Measurements from ENCODE around the gene BAAT. TPM values are rescaled to one million over a fixed set of nuclear protein-coding genes. Genes with fewer than 3 reads are reported as not detected.

BAAT gene
- total and polyA plus RNA-seq, 2 of the 13 experiments (the other 11 are each of a cell fraction or from before 2014, with no cell fraction given) = 0.71 to 7.9 TPM

DNA sequence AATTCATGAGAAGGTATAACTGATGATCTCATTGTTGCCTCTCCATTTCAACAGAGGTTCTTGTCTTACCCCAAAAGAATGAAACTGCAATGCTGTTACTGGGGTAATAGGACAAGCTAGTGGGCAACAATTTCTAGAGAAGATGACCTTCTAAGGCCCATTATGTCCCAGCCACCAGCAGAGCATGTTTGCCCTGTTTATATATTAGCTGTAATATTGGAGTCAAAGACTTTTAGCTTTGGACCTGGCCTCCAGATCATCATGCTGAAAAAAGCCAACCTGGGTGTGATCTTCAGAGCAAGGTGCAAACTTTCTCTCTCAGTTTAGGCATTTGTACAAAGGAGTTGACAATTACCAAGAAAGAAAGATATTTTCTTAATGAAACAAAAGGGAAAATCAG lies 47.4 kb upstream of the BAAT start (continued):
- TF ChIP-seq, protein P1, sequence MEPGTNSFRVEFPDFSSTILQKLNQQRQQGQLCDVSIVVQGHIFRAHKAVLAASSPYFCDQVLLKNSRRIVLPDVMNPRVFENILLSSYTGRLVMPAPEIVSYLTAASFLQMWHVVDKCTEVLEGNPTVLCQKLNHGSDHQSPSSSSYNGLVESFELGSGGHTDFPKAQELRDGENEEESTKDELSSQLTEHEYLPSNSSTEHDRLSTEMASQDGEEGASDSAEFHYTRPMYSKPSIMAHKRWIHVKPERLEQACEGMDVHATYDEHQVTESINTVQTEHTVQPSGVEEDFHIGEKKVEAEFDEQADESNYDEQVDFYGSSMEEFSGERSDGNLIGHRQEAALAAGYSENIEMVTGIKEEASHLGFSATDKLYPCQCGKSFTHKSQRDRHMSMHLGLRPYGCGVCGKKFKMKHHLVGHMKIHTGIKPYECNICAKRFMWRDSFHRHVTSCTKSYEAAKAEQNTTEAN (CRISPR knock-in tag; conservative IDR thresholded peaks at IDR 0.05) = no peak
- TF ChIP-seq, protein P2, sequence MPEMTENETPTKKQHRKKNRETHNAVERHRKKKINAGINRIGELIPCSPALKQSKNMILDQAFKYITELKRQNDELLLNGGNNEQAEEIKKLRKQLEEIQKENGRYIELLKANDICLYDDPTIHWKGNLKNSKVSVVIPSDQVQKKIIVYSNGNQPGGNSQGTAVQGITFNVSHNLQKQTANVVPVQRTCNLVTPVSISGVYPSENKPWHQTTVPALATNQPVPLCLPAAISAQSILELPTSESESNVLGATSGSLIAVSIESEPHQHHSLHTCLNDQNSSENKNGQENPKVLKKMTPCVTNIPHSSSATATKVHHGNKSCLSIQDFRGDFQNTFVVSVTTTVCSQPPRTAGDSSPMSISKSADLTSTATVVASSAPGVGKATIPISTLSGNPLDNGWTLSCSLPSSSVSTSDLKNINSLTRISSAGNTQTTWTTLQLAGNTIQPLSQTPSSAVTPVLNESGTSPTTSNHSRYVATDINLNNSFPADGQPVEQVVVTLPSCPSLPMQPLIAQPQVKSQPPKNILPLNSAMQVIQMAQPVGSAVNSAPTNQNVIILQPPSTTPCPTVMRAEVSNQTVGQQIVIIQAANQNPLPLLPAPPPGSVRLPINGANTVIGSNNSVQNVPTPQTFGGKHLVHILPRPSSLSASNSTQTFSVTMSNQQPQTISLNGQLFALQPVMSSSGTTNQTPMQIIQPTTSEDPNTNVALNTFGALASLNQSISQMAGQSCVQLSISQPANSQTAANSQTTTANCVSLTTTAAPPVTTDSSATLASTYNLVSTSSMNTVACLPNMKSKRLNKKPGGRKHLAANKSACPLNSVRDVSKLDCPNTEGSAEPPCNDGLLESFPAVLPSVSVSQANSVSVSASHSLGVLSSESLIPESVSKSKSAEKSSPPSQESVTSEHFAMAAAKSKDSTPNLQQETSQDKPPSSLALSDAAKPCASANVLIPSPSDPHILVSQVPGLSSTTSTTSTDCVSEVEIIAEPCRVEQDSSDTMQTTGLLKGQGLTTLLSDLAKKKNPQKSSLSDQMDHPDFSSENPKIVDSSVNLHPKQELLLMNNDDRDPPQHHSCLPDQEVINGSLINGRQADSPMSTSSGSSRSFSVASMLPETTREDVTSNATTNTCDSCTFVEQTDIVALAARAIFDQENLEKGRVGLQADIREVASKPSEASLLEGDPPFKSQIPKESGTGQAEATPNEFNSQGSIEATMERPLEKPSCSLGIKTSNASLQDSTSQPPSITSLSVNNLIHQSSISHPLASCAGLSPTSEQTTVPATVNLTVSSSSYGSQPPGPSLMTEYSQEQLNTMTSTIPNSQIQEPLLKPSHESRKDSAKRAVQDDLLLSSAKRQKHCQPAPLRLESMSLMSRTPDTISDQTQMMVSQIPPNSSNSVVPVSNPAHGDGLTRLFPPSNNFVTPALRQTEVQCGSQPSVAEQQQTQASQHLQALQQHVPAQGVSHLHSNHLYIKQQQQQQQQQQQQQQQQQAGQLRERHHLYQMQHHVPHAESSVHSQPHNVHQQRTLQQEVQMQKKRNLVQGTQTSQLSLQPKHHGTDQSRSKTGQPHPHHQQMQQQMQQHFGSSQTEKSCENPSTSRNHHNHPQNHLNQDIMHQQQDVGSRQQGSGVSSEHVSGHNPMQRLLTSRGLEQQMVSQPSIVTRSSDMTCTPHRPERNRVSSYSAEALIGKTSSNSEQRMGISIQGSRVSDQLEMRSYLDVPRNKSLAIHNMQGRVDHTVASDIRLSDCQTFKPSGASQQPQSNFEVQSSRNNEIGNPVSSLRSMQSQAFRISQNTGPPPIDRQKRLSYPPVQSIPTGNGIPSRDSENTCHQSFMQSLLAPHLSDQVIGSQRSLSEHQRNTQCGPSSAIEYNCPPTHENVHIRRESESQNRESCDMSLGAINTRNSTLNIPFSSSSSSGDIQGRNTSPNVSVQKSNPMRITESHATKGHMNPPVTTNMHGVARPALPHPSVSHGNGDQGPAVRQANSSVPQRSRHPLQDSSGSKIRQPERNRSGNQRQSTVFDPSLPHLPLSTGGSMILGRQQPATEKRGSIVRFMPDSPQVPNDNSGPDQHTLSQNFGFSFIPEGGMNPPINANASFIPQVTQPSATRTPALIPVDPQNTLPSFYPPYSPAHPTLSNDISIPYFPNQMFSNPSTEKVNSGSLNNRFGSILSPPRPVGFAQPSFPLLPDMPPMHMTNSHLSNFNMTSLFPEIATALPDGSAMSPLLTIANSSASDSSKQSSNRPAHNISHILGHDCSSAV (CRISPR knock-in tag; IDR thresholded peaks at IDR 0.05; ENCODE audit: borderline replicate concordance) = 0 out of 2 replicates have a peak, but pooled peaks have one; percentile 28
- TF ChIP-seq SRSF9 (IDR thresholded peaks at IDR 0.05; ENCODE audit: borderline replicate concordance, insufficient read depth, low read depth, low read length, poor library complexity, severe bottlenecking) (no peak), EEA1 (CRISPR knock-in tag; IDR thresholded peaks at IDR 0.05; ENCODE audit: borderline replicate concordance) (no peak), GZF1 (CRISPR knock-in tag; IDR thresholded peaks at IDR 0.05) (no peak), ZFP82 (CRISPR knock-in tag; IDR thresholded peaks at IDR 0.05; ENCODE audit: borderline replicate concordance) (0 out of 2 replicates have a peak, but pooled peaks have one; percentile 18), ZNF124 (CRISPR knock-in tag; IDR thresholded peaks at IDR 0.05) (0 out of 2 replicates have a peak, but pooled peaks have one; percentile 19), ZNF350 (CRISPR knock-in tag; IDR thresholded peaks at IDR 0.05; ENCODE audit: borderline replicate concordance, low read depth) (no peak), DR1 (CRISPR knock-in tag; IDR thresholded peaks at IDR 0.05) (no peak), MAFG (CRISPR knock-in tag; IDR thresholded peaks at IDR 0.05) (no peak), ZNF670 (CRISPR knock-in tag; IDR thresholded peaks at IDR 0.05; ENCODE audit: borderline replicate concordance) (peak; percentile 42; the same call in 1 of the 2 replicates)
- TF ChIP-seq, protein P3, sequence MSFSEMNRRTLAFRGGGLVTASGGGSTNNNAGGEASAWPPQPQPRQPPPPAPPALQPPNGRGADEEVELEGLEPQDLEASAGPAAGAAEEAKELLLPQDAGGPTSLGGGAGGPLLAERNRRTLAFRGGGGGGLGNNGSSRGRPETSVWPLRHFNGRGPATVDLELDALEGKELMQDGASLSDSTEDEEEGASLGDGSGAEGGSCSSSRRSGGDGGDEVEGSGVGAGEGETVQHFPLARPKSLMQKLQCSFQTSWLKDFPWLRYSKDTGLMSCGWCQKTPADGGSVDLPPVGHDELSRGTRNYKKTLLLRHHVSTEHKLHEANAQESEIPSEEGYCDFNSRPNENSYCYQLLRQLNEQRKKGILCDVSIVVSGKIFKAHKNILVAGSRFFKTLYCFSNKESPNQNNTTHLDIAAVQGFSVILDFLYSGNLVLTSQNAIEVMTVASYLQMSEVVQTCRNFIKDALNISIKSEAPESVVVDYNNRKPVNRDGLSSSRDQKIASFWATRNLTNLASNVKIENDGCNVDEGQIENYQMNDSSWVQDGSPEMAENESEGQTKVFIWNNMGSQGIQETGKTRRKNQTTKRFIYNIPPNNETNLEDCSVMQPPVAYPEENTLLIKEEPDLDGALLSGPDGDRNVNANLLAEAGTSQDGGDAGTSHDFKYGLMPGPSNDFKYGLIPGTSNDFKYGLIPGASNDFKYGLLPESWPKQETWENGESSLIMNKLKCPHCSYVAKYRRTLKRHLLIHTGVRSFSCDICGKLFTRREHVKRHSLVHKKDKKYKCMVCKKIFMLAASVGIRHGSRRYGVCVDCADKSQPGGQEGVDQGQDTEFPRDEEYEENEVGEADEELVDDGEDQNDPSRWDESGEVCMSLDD (CRISPR knock-in tag; IDR thresholded peaks at IDR 0.05; ENCODE audit: borderline replicate concordance) = no peak

Data from HepG2 (cell line).